GM13976 (cell line): ENCODE data around the gene INTS6.

Experiments used
- DNase-seq: peaks from one replicate; pipeline ENCODE4 v3.0.0; 2012; ENCODE audit warnings: low spot score
- CTCF ChIP-seq: IDR thresholded peaks from 2 replicates; pipeline ENCODE4 v1.5.1; 2012; ENCODE audit warnings: borderline replicate concordance, mild to moderate bottlenecking; ENCODE audit not compliant: insufficient read depth; ENCODE audit errors: extremely low read depth, missing control alignments, control extremely low read depth
- in situ Hi-C: fragments of 300-500 bp; cut with MboI; formaldehyde crosslinking; loops from one replicate; pipeline ENCODE4 v1.12.0; 2022; ENCODE audit warnings: low sequenced_read_pairs, mixed read lengths, inconsistent platforms; ENCODE audit not compliant: unreplicated experiment

INTS6 gene

GRCh38 chr13:51317262-51317661 lies 135.6 kb downstream of the INTS6 start:
- no peak for TF ChIP-seq CTCF
- no peak for DNase-seq
- in situ Hi-C loops = no loop called here

GRCh38 chr13:51313619-51314018 lies 139.2 kb downstream of the INTS6 start:
- TF ChIP-seq CTCF = no peak
- in situ Hi-C loops = no loop called here
- no peak for DNase-seq

GRCh38 chr13:51311957-51312520 lies 140.8 kb downstream of the INTS6 start:
- TF ChIP-seq CTCF = no peak
- in situ Hi-C loops = no loop called here
- no peak for DNase-seq
